DOHH2 (cell line): Measurements from ENCODE around the gene MAPK7.

Source experiments
- CTCF ChIP-seq: fragments of 200-600 bp; sonication (generic); IDR thresholded peaks from one replicate; pipeline ENCODE4 v1.5.1; 2014; ENCODE audit warnings: antibody characterized with exemption, mild to moderate bottlenecking, low read depth, low read length; ENCODE audit not compliant: poor library complexity, severe bottlenecking
- EZH2phosphoT487 ChIP-seq: fragments of 200-600 bp; sonication (generic); IDR thresholded peaks from 2 replicates; pipeline ENCODE4 v1.6.1; 2017; ENCODE audit warnings: borderline replicate concordance, mild to moderate bottlenecking, antibody characterized with exemption, low read length, moderate library complexity, mixed read lengths

- TF ChIP-seq CTCF (no peak), EZH2phosphoT487 (no peak)
Observed at GRCh38 chr17:19410875-19411620, 32.8 kb downstream of the MAPK7 start, which contains the start of gene RNF112.
